HFF-Myc (cell line): ENCODE results near the gene ISOC2.

ENCODE experiments used
- DNase-seq: peaks from one replicate; pipeline ENCODE4 v3.0.0-alpha.2; 2011; ENCODE audit warnings: low read depth; ENCODE audit errors: extremely low read depth
- H3K4me3 ChIP-seq: replicated peaks from 2 replicates; pipeline ENCODE4 v1.5.1; 2011; ENCODE audit warnings: low read depth, mild to moderate bottlenecking, control low read depth, low read length
- CTCF ChIP-seq: IDR thresholded peaks from 2 replicates; pipeline ENCODE4 v1.5.1; 2012; ENCODE audit warnings: mild to moderate bottlenecking, low read depth, low read length, control low read depth; ENCODE audit errors: missing control alignments

Gene ISOC2

GRCh38 chr19:55461259-55461973 lies at the start of gene ISOC2:
Gene ISOC2 (minus strand): TSS chr19:55461642. CDS start chr19:55456486, 5,156 bp downstream.
- peak; percentile 98 for DNase-seq
- TF ChIP-seq CTCF, result no peak
- peak within 1 kb of the TSS; percentile 92 for H3K4me3 ChIP-seq

GRCh38 chr19:55508120-55508519 lies 46.7 kb upstream of the ISOC2 start:
- H3K4me3 ChIP-seq, result no peak overlapping the region
- no peak for TF ChIP-seq CTCF
- DNase-seq, result no peak

- no peak for DNase-seq
- TF ChIP-seq CTCF, result no peak
- H3K4me3 ChIP-seq, result no peak overlapping the region
These were observed 43.5 kb upstream of the ISOC2 start for GRCh38 chr19:55504981-55505380.

GRCh38 chr19:55504252-55504603 lies 42.8 kb upstream of the ISOC2 start:
- no peak overlapping the region for H3K4me3 ChIP-seq
- no peak for TF ChIP-seq CTCF
- DNase-seq, result no peak

GRCh38 chr19:55503502-55504251 lies 42.2 kb upstream of the ISOC2 start:
- 0 out of 2 replicates have a peak overlapping the region, but pooled peaks have one; percentile 14 for H3K4me3 ChIP-seq
- TF ChIP-seq CTCF, result peak; percentile 90

GRCh38 chr19:55503157-55503501 lies 41.7 kb upstream of the ISOC2 start:
- no peak overlapping the region for H3K4me3 ChIP-seq
- DNase-seq, result no peak
- no peak for TF ChIP-seq CTCF

More at GRCh38 chr19:55503502-55504251, 42.2 kb upstream of the ISOC2 start:
- no peak for DNase-seq
